Body of pancreas (tissue), 4 donors: ENCODE results near the gene COL26A1.

Experiments
- CTCF ChIP-seq, 7 experiments: fragments of 450-650 bp in 4 of 7; fragments of 200-600 bp in 3 of 7; sonication (generic) in 3 of 7; IDR thresholded peaks; one replicate each; pipeline ENCODE4 v1.5.1; 2016 to 2019; ENCODE audit warnings: antibody characterized with exemption in 7 of 7
- POLR2A ChIP-seq, 3 donors: fragments of 450-650 bp; IDR thresholded peaks; one replicate each; pipeline ENCODE4 v1.6.1; 2016; ENCODE audit warnings: antibody characterized with exemption in 3 of 3, mild to moderate bottlenecking in 2 of 3

GRCh38 chr7:101550641-101551541 lies 188.2 kb downstream of the COL26A1 start:
- TF ChIP-seq POLR2A (IDR thresholded peaks at IDR 0.05): no peak
- no peak for TF ChIP-seq CTCF (IDR thresholded peaks at IDR 0.05)
